ENCODE measurements around the gene PEX11B. TPM values are rescaled to one million over a fixed set of nuclear protein-coding genes. Genes with fewer than 3 reads are reported as not detected.

PEX11B gene
- total RNA-seq, 1 donor from 2014 or later = 23.8 TPM

DNA sequence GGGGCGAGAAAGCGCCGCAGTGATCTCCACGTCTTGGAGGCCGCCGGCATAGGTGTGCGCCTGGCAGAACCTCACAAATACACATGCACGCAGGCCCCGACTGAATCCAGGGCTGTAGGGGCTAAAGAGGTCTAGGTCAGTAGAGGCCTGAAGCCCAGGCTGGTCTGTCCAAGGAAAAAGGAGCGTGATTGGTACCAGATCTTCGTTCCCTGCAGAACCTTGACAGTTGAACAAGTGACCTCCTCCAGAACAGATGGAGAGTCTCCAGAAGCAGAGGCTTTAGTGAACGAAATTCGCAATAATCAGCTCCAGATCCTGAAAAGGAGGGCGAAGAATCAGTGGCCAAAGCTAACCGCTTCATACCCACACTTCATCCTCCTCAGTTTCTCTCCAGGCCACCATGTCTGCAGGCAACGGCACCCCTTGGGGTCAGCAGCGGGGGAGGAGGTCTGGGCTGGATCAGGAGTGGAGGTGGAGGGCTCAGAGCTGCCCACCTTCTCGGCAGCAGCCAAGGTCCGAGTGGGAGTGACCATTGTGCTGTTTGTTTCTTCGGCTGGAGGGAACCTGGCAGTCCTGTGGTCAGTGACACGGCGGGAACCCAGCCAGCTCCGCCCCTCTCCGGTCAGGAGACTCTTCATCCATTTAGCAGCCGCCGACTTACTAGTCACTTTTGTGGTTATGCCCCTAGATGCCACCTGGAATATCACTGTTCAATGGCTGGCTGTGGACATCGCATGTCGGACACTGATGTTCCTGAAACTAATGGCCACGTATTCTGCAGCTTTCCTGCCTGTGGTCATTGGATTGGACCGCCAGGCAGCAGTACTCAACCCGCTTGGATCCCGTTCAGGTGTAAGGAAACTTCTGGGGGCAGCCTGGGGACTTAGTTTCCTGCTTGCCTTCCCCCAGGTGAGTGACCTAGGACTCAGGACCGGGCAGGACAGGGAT, 749 bp upstream of the PEX11B start:
- DNase-seq (peak; percentile 76), ATAC-seq (peak; percentile 40)
- intact Hi-C loops (cut with micrococcal nuclease) = loop anchor here (10.0 kb wide), 1 partner anchor 74 kb away; the partner anchor contains the start of gene NUDT17

DNA sequence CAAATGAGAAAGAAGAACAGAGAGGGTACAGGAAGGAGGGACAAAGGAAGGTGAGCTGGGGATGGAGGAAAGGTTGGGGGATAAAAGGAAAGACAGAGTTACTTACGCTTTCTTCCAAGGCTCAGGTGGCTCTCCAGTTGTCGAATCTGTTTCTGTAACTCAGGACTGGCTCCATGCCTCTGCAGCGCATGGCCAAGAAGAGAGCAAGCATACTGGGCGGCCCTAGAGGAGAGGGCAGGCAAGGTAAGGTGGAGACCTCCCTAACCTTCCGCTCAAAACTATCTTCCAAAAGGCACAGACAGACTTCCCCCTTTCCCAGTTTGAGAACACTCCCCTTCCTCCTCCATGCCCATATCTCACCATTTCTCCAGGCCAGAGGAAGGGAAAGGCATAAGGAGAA, 922 bp downstream of the PEX11B start:
- no peak for DNase-seq
- intact Hi-C loops (cut with micrococcal nuclease) = loop anchor here (10.0 kb wide), 1 partner anchor 73 kb away; the partner anchor contains the start of gene NUDT17
- no peak for ATAC-seq

DNA sequence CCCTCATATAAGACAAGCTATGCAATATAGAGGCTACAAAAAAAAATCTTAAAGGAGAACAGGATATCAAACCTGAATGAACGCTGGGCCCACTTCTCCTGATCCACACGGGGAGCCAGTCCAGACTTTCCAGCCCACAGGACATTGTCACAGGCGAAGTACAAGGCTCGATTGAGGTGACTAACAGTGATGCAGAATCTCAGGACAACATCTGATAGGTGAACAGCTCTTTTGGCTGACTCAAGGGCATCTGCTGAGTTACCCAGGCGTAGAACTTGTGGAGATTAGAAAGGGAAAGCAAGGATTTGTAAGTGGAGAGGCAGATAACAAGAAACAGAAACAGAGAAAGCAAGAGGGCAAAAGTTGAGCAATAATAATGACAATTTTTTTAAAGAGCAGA, 1.8 kb downstream of the PEX11B start:
- intact Hi-C loops (cut with micrococcal nuclease) = loop anchor here (10.0 kb wide), 1 partner anchor 72 kb away; the partner anchor contains the start of gene NUDT17
- no peak for ATAC-seq
- no peak for DNase-seq

DNA sequence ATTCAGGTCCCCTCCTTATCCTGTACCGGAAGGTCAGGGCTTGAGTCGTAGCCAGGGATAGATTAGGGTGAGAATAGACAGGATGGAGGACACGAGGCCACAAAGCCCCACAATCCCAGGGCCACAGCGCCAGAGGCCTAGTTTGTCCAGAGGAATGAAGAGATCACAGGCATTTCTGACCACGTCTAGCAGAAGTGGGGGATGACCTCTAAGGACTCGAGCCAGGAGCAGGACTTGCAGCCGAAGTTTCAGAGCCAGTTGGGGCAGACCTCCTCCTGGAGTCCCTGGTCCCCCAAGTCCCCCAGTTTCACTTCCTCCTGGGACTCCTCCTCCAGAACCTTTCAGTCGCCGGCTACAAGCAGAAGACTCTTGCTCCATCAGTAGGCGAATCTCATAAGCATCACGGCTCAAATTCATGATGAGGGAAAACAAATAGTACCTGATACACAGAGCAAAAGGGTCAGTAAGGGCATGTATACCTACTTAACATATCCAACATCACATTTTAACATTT, 6.3 kb downstream of the PEX11B start:
- ATAC-seq = no peak
- no peak for DNase-seq
- intact Hi-C loops (cut with micrococcal nuclease) = loop anchor here (10.0 kb wide), 1 partner anchor 67 kb away; the partner anchor contains the start of gene NUDT17

DNA sequence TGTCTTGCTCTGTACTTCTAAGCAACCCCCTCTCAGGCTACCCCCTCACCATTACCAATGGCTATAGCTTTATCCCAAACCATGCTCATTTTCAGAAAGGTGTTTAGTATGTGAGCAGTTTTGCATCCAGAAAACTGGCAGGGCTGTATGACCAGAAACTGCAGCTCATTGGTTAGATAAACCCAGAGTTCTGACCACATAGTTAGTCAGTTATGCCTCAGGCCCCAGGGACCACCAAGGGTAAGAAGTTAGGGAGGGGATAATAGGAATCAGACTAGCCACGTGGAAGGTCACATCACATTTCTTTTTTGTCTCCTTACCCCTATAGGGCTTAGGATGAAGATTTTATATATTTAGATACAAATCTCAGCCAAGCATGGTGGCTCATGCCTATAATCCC, 9.9 kb downstream of the PEX11B start:
- intact Hi-C loops (cut with micrococcal nuclease) = no loop called here
- no peak for ATAC-seq

GRCh38 chr1:145906954-145907753, 11.4 kb downstream of the PEX11B start:
- peak; percentile 49 for ATAC-seq
- intact Hi-C loops (cut with micrococcal nuclease) = no loop called here
- DNase-seq = no peak

More for the DNA sequence above, 9.9 kb downstream of the PEX11B start:
- no peak for DNase-seq

GRCh38 chr1:145901312-145902021, 17.1 kb downstream of the PEX11B start:
- ATAC-seq (no peak), DNase-seq (no peak)
- intact Hi-C loops (cut with micrococcal nuclease) = no loop called here

- intact Hi-C loops (cut with micrococcal nuclease) = no loop called here
- ATAC-seq (no peak), DNase-seq (no peak)
Observed at GRCh38 chr1:145898756-145899155, 19.8 kb downstream of the PEX11B start.

GRCh38 chr1:145897969-145898368, 20.5 kb downstream of the PEX11B start:
- intact Hi-C loops (cut with micrococcal nuclease) = no loop called here
- no peak for DNase-seq
- no peak for ATAC-seq

DNA sequence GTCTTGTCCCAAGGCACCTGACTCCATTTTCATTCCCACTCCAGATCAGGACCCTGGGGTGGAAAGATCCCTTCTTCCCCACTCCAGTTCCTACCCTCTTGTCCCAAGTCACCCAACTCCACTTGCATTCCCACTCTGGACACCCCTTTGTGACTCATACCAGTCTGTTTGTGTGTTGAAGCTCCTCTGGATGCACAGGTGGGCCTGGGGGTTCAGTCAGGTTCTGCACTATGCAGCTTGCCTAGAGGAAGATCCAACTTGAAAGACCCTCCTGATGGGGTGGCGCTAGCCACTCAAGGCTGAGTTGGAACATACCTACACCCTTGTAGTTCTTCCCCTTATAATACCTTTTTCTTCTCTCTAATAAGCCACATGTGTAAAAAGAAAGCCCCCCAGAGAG, 23.0 kb downstream of the PEX11B start:
- ATAC-seq (no peak), DNase-seq (no peak)
- intact Hi-C loops (cut with micrococcal nuclease) = no loop called here

DNA sequence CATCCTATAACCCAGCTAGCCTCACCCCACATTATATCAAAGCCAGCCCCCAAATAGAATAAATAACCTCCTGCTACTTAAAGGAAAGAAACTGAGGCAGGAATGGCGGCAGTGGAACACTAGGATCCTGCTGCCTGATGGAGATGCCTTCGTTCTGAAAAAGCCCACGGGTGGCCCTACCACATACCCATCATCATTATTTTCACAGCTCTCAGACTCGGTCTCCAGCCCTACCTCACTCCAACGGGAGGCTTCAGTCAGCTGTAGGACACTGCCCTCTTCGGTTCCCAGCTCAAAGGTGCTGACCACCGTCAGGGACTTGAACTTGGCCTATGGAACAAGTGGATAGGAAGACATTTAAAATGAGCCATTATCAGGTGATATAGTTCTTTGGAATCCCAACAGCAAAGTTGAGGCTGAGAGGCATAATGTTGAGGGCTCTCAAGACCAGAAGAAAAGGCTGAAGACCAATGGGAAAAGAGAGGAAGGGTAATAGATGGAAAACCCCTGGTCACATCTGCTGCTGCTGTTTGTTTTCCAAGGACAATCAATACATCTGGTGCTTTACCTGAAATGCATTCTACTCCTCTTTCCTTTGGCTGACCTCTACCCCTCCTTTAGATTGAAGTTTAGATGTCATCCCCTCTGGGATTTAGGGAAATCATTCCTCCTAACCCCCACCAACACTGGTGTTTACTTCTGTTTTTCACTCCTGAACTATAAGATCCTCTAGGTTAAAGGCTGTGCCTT, 25.0 kb downstream of the PEX11B start:
- DNase-seq (no peak), ATAC-seq (no peak)
- intact Hi-C loops (cut with micrococcal nuclease) = no loop called here

- DNase-seq = no peak
- ATAC-seq = peak; percentile 23
- intact Hi-C loops (cut with micrococcal nuclease) = no loop called here
Observed at GRCh38 chr1:145892486-145893087, 25.9 kb downstream of the PEX11B start.

DNA sequence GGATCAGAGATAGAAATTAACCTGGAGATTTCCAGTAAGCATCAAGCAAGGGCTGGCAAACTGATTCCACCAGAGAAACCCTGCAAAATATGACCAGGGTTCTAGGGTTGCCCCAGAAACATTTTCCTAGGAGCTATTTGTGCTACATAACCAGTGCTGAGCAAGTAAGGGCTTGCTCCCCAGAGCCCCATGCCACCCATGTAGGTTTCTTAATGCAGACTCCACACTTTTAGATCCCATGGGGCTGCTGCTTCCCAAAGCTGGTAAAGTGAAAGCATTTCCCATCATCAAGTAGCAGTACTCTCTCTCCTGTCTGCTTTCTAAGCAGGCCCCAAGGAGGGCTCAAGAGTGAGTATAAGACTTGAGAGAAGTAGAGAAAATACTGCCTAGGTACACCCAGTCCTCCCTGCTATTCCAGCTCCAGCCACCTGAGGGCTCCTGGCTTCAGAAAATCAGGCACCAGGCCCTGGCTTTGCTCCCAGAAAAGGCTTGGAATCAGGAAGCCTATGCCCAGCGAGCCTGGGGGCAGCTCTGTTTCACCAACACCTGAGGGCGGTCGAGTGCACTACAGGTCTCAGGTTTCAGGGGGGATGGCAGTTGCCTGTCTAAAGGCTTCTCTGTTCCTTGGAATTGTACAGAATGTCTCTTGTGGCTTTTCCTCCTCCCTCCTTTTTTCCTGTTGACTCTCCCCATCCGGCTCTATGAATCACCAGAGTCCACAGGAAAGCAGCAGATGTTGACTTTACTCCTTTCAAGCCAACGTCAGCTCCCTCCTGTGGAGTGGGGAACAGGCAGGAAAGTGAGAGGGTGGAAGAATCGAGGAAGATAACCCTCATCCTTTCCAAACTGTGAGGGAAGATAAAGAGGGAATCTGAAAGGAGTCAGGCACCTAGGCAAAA, 26.7 kb downstream of the PEX11B start:
- ATAC-seq = peak; percentile 93
- intact Hi-C loops (cut with micrococcal nuclease) = no loop called here
- peak; percentile 94 for DNase-seq

DNA sequence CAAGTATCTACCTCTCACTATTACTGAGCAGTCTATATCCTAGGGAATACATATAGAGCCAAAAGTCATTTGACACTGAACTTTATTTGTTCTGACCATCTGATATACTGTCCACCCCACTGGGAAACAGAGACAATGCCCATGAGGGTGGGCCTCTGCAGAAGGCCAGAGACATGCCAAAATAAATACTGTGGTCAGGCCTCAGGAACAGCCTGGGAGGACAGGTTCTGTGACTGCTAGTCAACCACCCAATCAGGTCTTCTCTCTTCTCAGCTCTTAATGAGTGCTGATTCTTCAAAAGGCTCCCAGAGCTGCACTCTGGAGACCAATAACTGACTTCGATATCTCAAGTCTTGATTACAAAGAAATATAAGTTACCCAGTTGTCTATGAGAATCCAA, 27.4 kb downstream of the PEX11B start:
- intact Hi-C loops (cut with micrococcal nuclease) = no loop called here
- ATAC-seq = peak; percentile 2

GRCh38 chr1:145889722-145890121, 28.8 kb downstream of the PEX11B start:
- ATAC-seq (no peak), DNase-seq (no peak)
- intact Hi-C loops (cut with micrococcal nuclease) = no loop called here

More for the DNA sequence above, 27.4 kb downstream of the PEX11B start:
- no peak for DNase-seq

- intact Hi-C loops (cut with micrococcal nuclease) = no loop called here
- DNase-seq = no peak
- no peak for ATAC-seq
Observed at GRCh38 chr1:145887631-145888030, 30.9 kb downstream of the PEX11B start.

DNA sequence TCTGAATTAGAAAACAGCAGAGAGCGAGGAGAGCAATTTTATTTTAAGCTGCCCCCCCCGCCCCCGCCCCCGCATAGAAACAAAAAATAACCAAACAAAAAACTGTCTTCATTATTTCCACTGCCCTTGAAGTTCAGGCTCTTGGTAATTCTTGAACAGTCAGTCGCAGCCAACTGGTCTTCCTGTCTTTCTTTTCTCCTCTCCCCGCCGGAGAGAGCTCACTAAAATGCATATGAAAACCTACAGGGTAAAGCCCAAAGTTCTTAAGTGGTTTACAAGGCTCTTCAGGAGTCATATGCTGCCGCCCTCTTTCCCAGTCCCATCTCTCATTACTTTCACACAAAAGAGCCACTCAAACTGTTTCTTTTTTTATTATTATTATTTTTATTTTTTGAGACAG, 31.7 kb downstream of the PEX11B start:
- intact Hi-C loops (cut with micrococcal nuclease) = no loop called here
- no peak for ATAC-seq
- DNase-seq = no peak

Data from left ventricle myocardium superior (tissue), 1 donor.